ENCODE data around the gene MCTP1.

DNA sequence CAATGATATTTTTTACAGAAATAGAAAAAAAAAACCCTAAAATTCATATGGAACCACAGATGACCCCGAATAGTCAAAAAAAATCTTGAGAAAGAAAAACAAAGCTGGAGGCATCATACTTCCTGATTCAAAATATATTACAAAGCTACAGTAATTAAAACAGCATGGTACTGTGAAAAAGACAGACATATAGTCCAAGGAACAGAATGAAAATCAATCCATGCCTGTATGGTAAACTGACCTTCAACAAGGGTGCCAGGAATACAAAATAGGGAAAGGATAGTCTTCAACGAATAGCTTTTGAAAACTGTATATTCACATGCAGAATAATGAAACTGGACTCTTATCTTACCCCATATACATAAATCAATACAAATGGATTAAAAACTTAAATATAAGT lies 307.5 kb downstream of the MCTP1 start:
- TF ChIP-seq, protein P1, sequence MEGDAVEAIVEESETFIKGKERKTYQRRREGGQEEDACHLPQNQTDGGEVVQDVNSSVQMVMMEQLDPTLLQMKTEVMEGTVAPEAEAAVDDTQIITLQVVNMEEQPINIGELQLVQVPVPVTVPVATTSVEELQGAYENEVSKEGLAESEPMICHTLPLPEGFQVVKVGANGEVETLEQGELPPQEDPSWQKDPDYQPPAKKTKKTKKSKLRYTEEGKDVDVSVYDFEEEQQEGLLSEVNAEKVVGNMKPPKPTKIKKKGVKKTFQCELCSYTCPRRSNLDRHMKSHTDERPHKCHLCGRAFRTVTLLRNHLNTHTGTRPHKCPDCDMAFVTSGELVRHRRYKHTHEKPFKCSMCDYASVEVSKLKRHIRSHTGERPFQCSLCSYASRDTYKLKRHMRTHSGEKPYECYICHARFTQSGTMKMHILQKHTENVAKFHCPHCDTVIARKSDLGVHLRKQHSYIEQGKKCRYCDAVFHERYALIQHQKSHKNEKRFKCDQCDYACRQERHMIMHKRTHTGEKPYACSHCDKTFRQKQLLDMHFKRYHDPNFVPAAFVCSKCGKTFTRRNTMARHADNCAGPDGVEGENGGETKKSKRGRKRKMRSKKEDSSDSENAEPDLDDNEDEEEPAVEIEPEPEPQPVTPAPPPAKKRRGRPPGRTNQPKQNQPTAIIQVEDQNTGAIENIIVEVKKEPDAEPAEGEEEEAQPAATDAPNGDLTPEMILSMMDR (IDR thresholded peaks at IDR 0.05; ENCODE audit: low read depth, low read length, poor library complexity, severe bottlenecking): no peak
- no peak for TF ChIP-seq EZH2phosphoT487 (IDR thresholded peaks at IDR 0.05; ENCODE audit: borderline replicate concordance, low read length)
